Keratinocyte (primary cell): Measurements from ENCODE around the gene BMP8B.

Source experiments
- CTCF ChIP-seq, 3 experiments: IDR thresholded peaks in 1 of 3; conservative IDR thresholded peaks in 1 of 3; optimal IDR thresholded peaks in 1 of 3; 2 replicates in 2 of 3; 3 replicates in 1 of 3; pipeline versions ENCODE3 to v1.5.1; 2011; ENCODE audit warnings: low read length in 3 of 3, mild to moderate bottlenecking in 3 of 3, moderate library complexity in 2 of 3, control low read depth in 1 of 3, inconsistent platforms in 1 of 3; ENCODE audit not compliant: insufficient read depth in 2 of 3; ENCODE audit errors: extremely low read depth in 1 of 3
- EZH2 ChIP-seq: IDR thresholded peaks from one replicate; pipeline ENCODE4 v1.6.1; 2012; ENCODE audit warnings: inconsistent platforms, mild to moderate bottlenecking, low read length, moderate library complexity

- TF ChIP-seq CTCF (optimal IDR thresholded peaks at IDR 0.05 in 1 of 3, IDR thresholded peaks at IDR 0.05 in 1 of 3, conservative IDR thresholded peaks at IDR 0.05 in 1 of 3; ENCODE audit: extremely low read depth in 1 of 3, insufficient read depth in 2 of 3, low read length in 3 of 3) (no peak), EZH2 (no peak)
These were observed 75.1 kb downstream of the BMP8B start for GRCh38 chr1:39713557-39713956.
